ENCODE results near the gene PROCA1. TPM values are rescaled to one million over a fixed set of nuclear protein-coding genes. Genes with fewer than 3 reads are reported as not detected.
A peak's percentile ranks its signal among the peaks of the same experiment; 100 is the strongest.

PROCA1 gene
- total and polyA plus RNA-seq, 9 of the 15 experiments (the other 6 are each of a cell fraction or from before 2014, with no cell fraction given) = 0.78 to 16.2 (median 5.6) TPM

DNA sequence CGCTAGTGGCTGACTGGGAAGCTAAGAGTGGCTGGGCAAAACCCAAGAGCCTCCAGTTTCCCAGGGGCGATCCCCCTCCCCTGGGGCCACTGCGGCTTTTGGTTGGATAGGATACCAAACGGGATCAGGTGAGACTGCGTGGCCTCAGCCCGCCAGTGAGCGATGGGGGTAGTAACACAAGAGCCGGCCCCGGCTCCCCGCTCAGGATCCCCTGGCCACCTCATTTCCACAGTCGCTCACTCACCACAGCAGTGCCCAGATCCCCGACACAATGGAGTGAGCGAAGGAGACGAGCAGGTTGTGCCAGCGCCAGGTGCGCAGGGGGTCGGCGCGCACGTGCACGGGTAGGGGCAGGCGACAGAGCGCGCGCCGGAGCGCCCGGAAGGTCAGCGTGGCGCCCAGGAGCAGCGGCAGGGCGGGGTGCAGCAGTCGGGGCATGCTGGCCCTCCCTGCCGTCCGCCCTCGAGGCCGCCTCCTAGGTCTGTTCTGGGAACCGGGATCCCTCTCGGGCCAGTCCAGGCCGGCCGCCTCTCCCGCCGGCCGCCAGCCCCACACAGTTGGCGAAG lies 14.1 kb upstream of the PROCA1 start (continued):
- TF ChIP-seq SP1 (CRISPR knock-in tag; IDR thresholded peaks at IDR 0.05) (peak; percentile 51), SMARCA5 (IDR thresholded peaks at IDR 0.05) (no peak), JUND (IDR thresholded peaks at IDR 0.05; ENCODE audit: borderline replicate concordance, low read depth, low read length) (no peak), JUND (tag; IDR thresholded peaks at IDR 0.05; ENCODE audit: borderline replicate concordance, low read depth, low read length) (no peak), PTBP1 (IDR thresholded peaks at IDR 0.05; ENCODE audit: low read depth, low read length) (no peak; the same call in 1 of the 2 replicates), NFXL1 (CRISPR knock-in tag; IDR thresholded peaks at IDR 0.05) (no peak), EHMT2 (IDR thresholded peaks at IDR 0.05) (no peak), JUN (IDR thresholded peaks at IDR 0.05; ENCODE audit: borderline replicate concordance, low read depth, low read length) (peak; percentile 13; the same call in 1 of the 2 replicates), JUN (CRISPR knock-in tag; IDR thresholded peaks at IDR 0.05; ENCODE audit: borderline replicate concordance) (no peak), RBBP5 (IDR thresholded peaks at IDR 0.05; ENCODE audit: borderline replicate concordance, insufficient read depth, low read length, poor library complexity, severe bottlenecking) (peak; percentile 88), SPI1 (IDR thresholded peaks at IDR 0.05; ENCODE audit: borderline replicate concordance, low read depth, low read length) (no peak), BHLHE40 (IDR thresholded peaks at IDR 0.05; ENCODE audit: low read length) (peak; percentile 95), U2AF1 (optimal IDR thresholded peaks at IDR 0.05; ENCODE audit: low read depth, low read length) (no peak), SNRNP70 (optimal IDR thresholded peaks at IDR 0.05; ENCODE audit: low read depth, low read length) (no peak), PHF8 (IDR thresholded peaks at IDR 0.05; ENCODE audit: borderline replicate concordance, low read length) (peak; percentile 91), NFYB (IDR thresholded peaks at IDR 0.05; ENCODE audit: extremely low read depth, insufficient read length) (peak; percentile 18), DNMT1 (IDR thresholded peaks at IDR 0.05) (no peak), YY1 (IDR thresholded peaks at IDR 0.05; ENCODE audit: borderline replicate concordance in 1 of 3, control insufficient read depth in 1 of 3, extremely low read depth in 1 of 3, insufficient read depth in 3 of 3, insufficient read length in 1 of 3, insufficient replicate concordance in 2 of 3, low read depth in 1 of 3, low read length in 2 of 3) (peak in 2 of 3 experiments; percentile 3 to 68), HEY1 (CRISPR knock-in tag; IDR thresholded peaks at IDR 0.05; ENCODE audit: borderline replicate concordance) (no peak), NR1H2 (CRISPR knock-in tag; IDR thresholded peaks at IDR 0.05) (peak; percentile 95), ZNF12 (CRISPR knock-in tag; IDR thresholded peaks at IDR 0.05) (peak; percentile 83; the same call in 1 of the 2 replicates), ZNF174 (CRISPR knock-in tag; IDR thresholded peaks at IDR 0.05) (no peak), CCNT2 (IDR thresholded peaks at IDR 0.05; ENCODE audit: borderline replicate concordance, extremely low read depth, insufficient read length, low read depth, low read length) (peak; percentile 81), ZNF76 (CRISPR knock-in tag; IDR thresholded peaks at IDR 0.05; ENCODE audit: borderline replicate concordance) (peak; percentile 71), STAT5A (IDR thresholded peaks at IDR 0.05; ENCODE audit: borderline replicate concordance, low read length) (0 out of 2 replicates have a peak, but pooled peaks have one; percentile 38)
- TF ChIP-seq, protein P1, sequence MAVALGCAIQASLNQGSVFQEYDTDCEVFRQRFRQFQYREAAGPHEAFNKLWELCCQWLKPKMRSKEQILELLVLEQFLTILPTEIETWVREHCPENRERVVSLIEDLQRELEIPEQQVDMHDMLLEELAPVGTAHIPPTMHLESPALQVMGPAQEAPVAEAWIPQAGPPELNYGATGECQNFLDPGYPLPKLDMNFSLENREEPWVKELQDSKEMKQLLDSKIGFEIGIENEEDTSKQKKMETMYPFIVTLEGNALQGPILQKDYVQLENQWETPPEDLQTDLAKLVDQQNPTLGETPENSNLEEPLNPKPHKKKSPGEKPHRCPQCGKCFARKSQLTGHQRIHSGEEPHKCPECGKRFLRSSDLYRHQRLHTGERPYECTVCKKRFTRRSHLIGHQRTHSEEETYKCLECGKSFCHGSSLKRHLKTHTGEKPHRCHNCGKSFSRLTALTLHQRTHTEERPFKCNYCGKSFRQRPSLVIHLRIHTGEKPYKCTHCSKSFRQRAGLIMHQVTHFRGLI (CRISPR knock-in tag; IDR thresholded peaks at IDR 0.05) = 0 out of 2 replicates have a peak, but pooled peaks have one; percentile 37
- TF ChIP-seq, protein P2, sequence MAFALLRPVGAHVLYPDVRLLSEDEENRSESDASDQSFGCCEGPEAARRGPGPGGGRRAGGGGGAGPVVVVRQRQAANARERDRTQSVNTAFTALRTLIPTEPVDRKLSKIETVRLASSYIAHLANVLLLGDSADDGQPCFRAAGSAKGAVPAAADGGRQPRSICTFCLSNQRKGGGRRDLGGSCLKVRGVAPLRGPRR (CRISPR knock-in tag; IDR thresholded peaks at IDR 0.05) = no peak
- TF ChIP-seq, protein P3, sequence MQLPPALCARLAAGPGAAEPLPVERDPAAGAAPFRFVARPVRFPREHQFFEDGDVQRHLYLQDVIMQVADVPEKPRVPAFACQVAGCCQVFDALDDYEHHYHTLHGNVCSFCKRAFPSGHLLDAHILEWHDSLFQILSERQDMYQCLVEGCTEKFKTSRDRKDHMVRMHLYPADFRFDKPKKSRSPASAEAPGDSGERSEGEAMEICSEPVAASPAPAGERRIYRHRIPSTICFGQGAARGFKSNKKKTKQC (CRISPR knock-in tag; IDR thresholded peaks at IDR 0.05) = no peak
